Right atrium auricular region (tissue), 2 donors: ENCODE data around the gene GUK1. TPM values are rescaled to one million over a fixed set of nuclear protein-coding genes. Genes with fewer than 3 reads are reported as not detected.
A peak's percentile ranks its signal among the peaks of the same experiment; 100 is the strongest.

Source experiments
- DNase-seq: peaks from one replicate; pipeline ENCODE4 v3.0.0-alpha.2; 2019; ENCODE audit warnings: low spot score
- H3K27ac ChIP-seq, 2 donors: fragments of 200-600 bp; sonication (generic); 1 replicate in 1 of 2; 2 replicates in 1 of 2; pipeline ENCODE4 v1.5.1; 2016 to 2019
- H3K27me3 ChIP-seq, 2 donors: fragments of 200-600 bp; sonication (generic); one replicate each; pipeline versions ENCODE4 v1.5.1 to v1.6.0; 2017 to 2019
- H3K36me3 ChIP-seq: fragments of 200-600 bp; sonication (generic); one replicate; pipeline ENCODE4 v1.5.1; 2016
- H3K4me1 ChIP-seq, 2 donors: fragments of 200-600 bp; sonication (generic); one replicate each; pipeline versions ENCODE4 v1.5.1 to v1.6.0; 2017 to 2019
- H3K4me3 ChIP-seq, 2 donors: fragments of 200-600 bp; sonication (generic); 1 replicate in 1 of 2; 2 replicates in 1 of 2; pipeline ENCODE4 v1.5.1; 2017 to 2019; ENCODE audit warnings: mild to moderate bottlenecking in 1 of 2, moderate library complexity in 1 of 2
- H3K9me3 ChIP-seq, 2 donors: fragments of 200-600 bp; sonication (generic); one replicate each; pipeline ENCODE4 v1.5.1; 2019
- total RNA-seq, 2 donors: library from RNA; depleted of rRNA; stranded (reverse); fragments of >200 nt; gene quantifications; one replicate each; pipeline ENCODE4 v1.1.0, GENCODE V29; 2016
- TF ChIP-seq, protein P1 (sequence below), 2 donors: fragments of 200-600 bp; sonication (generic); IDR thresholded peaks; one replicate each; pipeline ENCODE4 v1.5.1; 2019; ENCODE audit warnings: antibody characterized with exemption in 2 of 2

The GUK1 gene
- total RNA-seq, 2 donors from 2014 or later, result 179 to 277 TPM

DNA sequence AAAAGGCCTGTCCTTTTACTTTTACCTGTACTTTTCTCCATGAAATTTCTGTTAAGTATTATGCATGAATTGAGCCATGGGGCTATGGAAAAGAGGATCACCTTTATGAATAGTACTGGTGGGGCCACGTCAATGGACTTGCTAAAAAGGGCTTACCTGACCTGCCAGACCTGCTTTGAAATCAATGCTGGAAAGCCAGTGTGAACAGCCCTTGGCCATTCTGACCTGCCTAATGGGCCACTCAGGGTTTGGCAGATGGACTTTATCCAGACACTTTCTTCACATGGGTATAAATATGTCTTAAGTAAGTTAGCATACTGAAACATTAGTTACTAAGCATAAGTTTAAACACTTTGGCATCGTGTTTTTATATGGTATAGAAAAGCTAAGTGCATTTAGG lies 8.3 kb upstream of the GUK1 start:
- no peaks in the 10 kb centered on the region for H3K36me3 ChIP-seq
- TF ChIP-seq, protein P1, sequence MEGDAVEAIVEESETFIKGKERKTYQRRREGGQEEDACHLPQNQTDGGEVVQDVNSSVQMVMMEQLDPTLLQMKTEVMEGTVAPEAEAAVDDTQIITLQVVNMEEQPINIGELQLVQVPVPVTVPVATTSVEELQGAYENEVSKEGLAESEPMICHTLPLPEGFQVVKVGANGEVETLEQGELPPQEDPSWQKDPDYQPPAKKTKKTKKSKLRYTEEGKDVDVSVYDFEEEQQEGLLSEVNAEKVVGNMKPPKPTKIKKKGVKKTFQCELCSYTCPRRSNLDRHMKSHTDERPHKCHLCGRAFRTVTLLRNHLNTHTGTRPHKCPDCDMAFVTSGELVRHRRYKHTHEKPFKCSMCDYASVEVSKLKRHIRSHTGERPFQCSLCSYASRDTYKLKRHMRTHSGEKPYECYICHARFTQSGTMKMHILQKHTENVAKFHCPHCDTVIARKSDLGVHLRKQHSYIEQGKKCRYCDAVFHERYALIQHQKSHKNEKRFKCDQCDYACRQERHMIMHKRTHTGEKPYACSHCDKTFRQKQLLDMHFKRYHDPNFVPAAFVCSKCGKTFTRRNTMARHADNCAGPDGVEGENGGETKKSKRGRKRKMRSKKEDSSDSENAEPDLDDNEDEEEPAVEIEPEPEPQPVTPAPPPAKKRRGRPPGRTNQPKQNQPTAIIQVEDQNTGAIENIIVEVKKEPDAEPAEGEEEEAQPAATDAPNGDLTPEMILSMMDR (IDR thresholded peaks at IDR 0.05), result no peak
- H3K27ac ChIP-seq, result no peak overlapping the region
- no peak overlapping the region for H3K4me3 ChIP-seq
- no peak for DNase-seq
- no peaks in the 10 kb centered on the region for H3K27me3 ChIP-seq
- no peaks in the 10 kb centered on the region for H3K9me3 ChIP-seq
- peaks cover 0 to 3% of the 10 kb centered on the region in 2 donors for H3K4me1 ChIP-seq

DNA sequence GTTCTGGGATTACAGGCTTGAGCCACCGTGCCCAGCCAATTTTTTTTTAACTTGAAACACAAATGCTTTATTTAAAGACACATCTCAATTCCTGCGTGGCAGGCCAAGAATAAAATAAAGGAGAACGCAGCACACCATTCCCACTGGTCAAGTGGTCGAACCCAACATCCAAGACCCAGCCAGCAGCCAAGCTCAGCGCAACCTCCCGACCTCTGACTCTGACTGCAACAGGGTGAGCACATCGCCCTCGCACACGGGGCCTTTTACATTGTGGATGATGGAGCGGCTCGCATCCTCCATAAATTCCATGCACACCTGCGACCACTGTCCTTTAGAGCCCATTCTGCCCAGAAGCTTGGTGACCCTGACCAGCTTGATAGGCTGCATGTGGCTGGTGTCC lies 5.5 kb upstream of the GUK1 start:
- H3K4me1 ChIP-seq, result peaks cover 0 to 3% of the 10 kb centered on the region in 2 donors
- no peak overlapping the region for H3K4me3 ChIP-seq
- TF ChIP-seq, protein P1 (IDR thresholded peaks at IDR 0.05), result no peak
- H3K27ac ChIP-seq, result no peak overlapping the region
- no peak for DNase-seq
- no peaks in the 10 kb centered on the region for H3K9me3 ChIP-seq
- no peaks in the 10 kb centered on the region for H3K27me3 ChIP-seq
- no peaks in the 10 kb centered on the region for H3K36me3 ChIP-seq

- Histone ChIP-seq H3K36me3 (no peaks in the 10 kb centered on the region), H3K27me3 (no peaks in the 10 kb centered on the region), H3K4me3 (no peak overlapping the region), H3K9me3 (no peaks in the 10 kb centered on the region), H3K27ac (no peak overlapping the region), H3K4me1 (peaks cover 0 to 13% of the 10 kb centered on the region in 2 donors)
- DNase-seq, result no peak
- TF ChIP-seq, protein P1 (IDR thresholded peaks at IDR 0.05), result no peak
These were observed 3.2 kb upstream of the GUK1 start for GRCh38 chr1:228136901-228137300.

GRCh38 chr1:228139406-228139930 lies 611 bp upstream of the GUK1 start:
- H3K27me3 ChIP-seq, result no peaks in the 10 kb centered on the region
- TF ChIP-seq, protein P1 (IDR thresholded peaks at IDR 0.05), result no peak
- H3K4me1 ChIP-seq, result peaks cover 0 to 39% of the 10 kb centered on the region in 2 donors
- no peaks in the 10 kb centered on the region for H3K9me3 ChIP-seq
- no peak for DNase-seq
- H3K36me3 ChIP-seq, result no peaks in the 10 kb centered on the region
- H3K27ac ChIP-seq, result peak overlapping the region; percentile 93 to 96
- H3K4me3 ChIP-seq, result peak overlapping the region; percentile 88 to 92

- Histone ChIP-seq H3K9me3 (no peaks in the 10 kb centered on the region), H3K27me3 (no peaks in the 10 kb centered on the region), H3K4me1 (peaks cover 0 to 49% of the 10 kb centered on the region in 2 donors), H3K4me3 (peak overlapping the region; percentile 88 to 92), H3K36me3 (peaks cover 6% of the 10 kb centered on the region), H3K27ac (peak overlapping the region; percentile 93 to 96)
- no peak for DNase-seq
- TF ChIP-seq, protein P1 (IDR thresholded peaks at IDR 0.05), result no peak
These were observed 696 bp downstream of the GUK1 start for GRCh38 chr1:228140724-228141225.
